HG03060 (cell line): ENCODE data around the gene KIT.
"Not testable (repeated sequence)": the region's sequence is repeated elsewhere in the genome, so short reads cannot be mapped to it uniquely, and the experiment has no call there.

Experiments used
- ATAC-seq: cut with Tn5 transposase; IDR thresholded peaks from one replicate; pipeline ENCODE4 v1.9.1; 2021; ENCODE audit warnings: low read depth, moderate number of reproducible peaks; ENCODE audit not compliant: unreplicated experiment

KIT gene

DNA sequence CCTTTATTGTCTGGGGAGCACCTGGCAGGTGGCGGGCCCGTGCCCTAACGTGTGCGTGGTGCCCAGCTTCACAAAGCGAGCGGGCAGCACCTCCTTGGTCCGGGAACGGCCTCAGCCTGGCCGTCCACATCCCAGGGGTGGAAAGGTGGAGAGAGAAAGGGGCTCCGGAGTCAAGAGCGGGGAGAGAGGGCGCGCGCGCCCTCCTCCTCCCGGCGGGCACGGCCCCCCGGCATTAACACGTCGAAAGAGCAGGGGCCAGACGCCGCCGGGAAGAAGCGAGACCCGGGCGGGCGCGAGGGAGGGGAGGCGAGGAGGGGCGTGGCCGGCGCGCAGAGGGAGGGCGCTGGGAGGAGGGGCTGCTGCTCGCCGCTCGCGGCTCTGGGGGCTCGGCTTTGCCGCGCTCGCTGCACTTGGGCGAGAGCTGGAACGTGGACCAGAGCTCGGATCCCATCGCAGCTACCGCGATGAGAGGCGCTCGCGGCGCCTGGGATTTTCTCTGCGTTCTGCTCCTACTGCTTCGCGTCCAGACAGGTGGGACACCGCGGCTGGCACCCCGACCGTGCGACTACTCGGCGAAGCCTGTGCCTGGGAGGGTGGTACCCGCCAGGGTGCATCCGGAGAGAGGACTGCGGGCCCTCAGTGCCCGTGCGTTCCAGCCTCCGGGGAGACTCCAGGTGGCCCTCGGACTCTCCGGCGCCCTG, at the start of gene KIT:
Gene KIT, plus strand, starts transcription at position 407 of the 701 bp plus-strand sequence. Its CDS starts 58 bp downstream, at position 465.
- no peak for ATAC-seq

DNA sequence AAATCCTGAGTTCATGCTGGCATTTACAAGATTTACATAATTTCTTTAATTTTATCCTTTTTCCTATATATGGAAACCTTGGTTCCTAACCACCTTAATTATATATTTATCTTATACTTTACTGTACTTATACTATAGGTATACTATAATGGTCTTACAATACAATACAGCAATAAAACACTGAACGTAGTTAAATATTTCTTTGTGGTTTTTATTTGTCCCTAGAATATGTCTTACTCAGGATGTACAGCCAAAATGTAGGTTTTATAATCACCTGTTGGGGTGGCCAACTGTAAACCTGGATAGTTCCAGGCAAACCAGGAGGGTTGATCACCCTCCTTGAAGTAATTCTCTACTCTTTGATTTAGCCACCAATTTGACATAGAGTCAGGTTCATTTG, 48.4 kb upstream of the KIT start:
- ATAC-seq, result no peak

DNA sequence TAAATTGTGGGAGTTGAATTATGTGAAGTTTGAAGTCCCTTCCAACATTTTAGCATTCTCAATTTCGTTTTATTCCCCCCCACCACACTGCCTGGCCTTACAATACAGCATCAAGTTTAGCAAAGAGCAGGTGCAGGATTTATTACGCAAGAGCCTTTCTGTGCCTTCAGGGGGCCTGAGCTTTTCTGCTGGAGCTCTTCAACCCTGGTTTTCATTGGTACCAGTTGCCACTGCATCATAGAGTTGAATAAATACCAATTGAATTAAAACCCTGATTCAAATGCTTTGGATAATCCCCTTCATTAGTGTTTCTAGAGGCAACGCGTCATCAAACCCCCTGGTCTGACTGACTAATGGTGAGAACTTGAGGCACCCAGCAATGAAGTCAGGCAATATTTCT, 43.6 kb upstream of the KIT start:
- no peak for ATAC-seq

DNA sequence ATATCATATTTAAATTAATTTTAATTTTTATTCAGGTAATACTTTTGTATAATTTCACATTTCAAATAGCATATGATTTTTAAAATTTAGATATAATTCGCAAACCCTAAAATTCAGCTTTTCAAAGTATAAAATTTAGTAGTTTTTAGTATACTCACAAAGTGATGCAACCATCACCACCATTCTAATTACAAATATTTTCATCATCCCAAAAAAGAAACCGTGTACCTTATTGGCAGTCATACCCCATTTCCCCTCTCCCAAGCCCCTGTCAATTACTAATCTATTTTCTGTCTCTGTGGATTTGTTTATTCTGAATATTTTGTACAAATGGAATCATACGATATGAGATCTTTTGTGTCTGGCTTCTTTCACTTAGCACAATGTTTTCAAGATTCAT, 37.0 kb upstream of the KIT start:
- ATAC-seq, result no peak

GRCh38 chr4:54625391-54625790, 32.4 kb upstream of the KIT start:
- no peak for ATAC-seq

- ATAC-seq, result no peak
Observed at GRCh38 chr4:54626113-54626512, 31.6 kb upstream of the KIT start.

DNA sequence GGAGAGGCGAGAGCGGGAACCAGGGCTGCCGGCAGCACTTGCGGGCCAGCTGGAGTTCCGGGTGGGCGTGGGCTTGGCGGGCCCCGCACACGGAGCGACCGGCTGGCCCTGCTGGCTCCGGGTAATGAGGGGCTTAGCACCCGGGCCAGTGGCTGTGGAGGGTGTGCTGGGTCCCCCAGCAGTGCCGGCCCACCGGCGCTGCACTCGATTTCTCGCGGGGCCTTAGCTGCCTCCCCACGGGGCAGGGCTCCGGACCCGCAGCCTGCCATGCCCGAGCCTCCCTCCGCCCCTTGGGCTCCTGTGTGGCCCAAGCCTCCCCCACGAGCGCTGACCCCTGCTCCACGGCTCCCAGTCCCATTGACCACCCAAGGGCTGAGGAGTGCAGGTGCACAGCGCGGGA, 25.2 kb upstream of the KIT start:
- ATAC-seq, result no peak

- not testable (repeated sequence) for ATAC-seq
Observed at GRCh38 chr4:54633102-54633740, 24.5 kb upstream of the KIT start.

DNA sequence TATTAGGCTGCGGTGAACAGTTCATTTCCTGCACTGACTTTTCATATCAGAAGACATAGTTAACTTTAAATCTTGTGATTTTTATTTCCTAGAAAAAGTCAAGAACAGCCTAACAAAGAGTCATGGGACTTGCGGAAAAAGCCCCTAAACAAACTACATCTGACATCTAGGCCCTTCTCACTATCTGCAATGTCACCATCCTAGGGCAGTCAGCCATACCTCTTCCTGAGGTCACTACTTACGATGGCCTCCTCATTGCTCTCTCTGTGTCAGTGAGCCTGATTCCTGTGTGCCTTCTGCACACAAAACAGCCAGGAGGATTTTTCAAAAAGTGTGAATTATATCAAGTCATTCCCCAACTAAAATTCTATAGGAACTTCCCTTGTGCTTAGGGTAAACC, 22.4 kb upstream of the KIT start:
- ATAC-seq, result no peak

GRCh38 chr4:54637325-54637724, 20.4 kb upstream of the KIT start:
- ATAC-seq, result no peak

DNA sequence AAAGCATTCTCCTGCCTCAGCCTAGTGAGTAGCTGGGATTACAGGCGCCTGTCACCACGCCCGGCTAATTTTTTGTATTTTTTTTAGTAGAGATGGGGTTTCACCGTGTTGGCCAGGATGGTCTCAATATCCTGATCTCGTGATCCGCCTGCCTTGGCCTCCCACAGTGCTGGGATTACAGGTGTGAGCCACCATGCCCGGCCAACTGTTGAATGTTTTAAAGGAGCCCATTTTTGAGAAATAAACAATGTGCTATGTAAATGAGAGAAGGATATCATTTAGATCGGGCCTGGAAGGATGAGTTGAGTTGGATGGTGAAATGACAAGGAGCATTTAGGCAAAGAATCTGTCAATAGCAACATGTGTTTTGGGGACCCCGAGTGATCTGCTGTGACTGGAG, 16.7 kb upstream of the KIT start:
- ATAC-seq, result not testable (repeated sequence)

DNA sequence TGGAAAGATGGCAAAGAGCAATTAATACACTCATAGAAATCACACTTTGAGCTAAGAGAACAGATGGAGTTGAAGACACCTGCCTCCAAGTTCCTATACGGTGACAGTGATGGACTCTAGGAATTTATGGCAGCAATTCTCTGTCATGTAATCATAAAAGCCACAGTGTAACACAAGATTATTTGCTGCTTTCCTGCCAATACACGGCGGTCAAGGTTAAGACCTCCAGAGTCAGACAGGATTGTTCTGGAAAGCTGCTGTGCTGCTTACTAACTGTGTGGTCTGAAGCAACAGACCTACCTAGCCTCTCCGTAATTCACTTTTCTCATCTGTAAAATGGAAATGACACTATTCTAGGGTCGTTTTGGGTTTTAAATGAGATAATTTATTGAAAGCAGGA, 14.6 kb upstream of the KIT start:
- no peak for ATAC-seq

DNA sequence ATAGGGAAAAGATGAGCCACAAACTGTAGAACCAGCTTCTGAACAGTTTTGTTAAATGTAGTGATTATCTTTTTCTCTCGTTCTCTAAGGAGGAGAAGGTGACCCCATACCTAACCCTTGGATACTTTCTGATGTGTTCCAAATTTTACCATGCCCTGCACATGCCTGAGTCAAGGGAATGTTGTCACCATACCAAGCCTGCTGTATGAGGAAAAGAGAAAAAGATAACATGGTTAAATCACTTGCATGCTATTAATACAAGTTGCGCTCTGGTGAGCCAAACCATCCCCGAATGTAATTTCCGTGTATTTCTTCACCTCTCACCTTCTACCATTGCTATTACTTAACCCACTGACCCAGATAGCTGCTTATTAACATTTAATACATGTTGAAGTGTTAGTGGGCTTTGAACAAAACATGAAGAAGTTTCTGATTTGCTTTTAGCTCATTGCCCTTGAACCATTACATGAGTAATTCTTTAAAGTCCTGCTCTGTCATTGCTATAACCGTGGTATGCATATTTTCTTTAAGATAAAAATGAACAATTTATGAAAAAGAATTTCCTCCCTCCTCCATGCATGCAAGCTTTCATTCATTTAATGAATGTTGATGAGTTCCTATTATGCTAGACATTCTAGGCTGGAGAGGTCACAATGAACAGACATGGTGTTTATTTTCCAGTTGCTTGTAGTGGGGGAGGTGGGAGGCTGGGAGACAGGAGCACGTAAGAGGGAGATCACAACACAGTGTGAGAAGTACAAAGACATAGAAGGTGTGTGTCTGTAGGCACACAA, 13.6 kb upstream of the KIT start:
- no peak for ATAC-seq

- no peak for ATAC-seq
Observed at GRCh38 chr4:54645830-54646229, 11.9 kb upstream of the KIT start.

DNA sequence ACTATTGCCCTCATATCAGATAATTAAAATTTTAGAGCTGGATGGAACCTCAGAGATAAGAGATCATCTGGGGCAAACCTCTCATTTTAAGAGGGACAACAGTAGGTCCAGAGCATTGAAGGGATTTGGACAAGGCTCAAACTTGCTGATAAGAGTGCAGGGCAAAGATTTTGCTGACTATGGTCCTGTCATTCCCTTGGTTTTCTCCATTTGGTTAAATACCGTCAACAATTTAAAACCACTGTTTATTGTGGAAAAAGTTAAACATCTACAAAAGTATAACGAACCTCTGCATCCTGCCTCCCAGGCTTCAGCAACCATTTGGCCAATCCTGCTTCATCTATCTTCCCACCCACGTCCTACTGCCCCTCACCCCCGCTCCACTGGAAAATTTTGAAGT, 10.7 kb upstream of the KIT start:
- no peak for ATAC-seq

- no peak for ATAC-seq
Observed at GRCh38 chr4:54651050-54651449, 6.7 kb upstream of the KIT start.

- ATAC-seq, result no peak
Observed at GRCh38 chr4:54654753-54655152, 3.0 kb upstream of the KIT start.

DNA sequence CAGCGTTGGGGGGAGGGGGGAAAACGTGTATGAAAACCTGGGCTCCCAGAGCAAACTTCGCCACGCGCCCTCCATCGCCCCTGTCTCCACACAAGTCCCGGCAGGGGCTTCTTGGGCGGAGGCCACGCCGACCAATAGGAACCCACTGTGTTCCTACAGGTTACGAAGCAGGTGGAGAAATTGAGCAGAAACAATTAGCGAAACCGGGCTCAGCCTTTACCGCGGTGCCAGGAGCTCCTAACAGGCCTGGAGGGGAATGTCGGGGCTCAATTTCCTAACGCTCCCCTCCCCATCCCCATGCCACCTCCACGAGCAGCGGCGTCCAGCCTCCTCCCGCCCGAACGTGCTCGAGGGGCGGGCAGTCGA, 589 bp upstream of the KIT start:
- ATAC-seq, result no peak

GRCh38 chr4:54658252-54659093, 716 bp downstream of the KIT start:
- no peak for ATAC-seq

- no peak for ATAC-seq
Observed at GRCh38 chr4:54659313-54659712, 1.6 kb downstream of the KIT start.
